GM21360 (cell line): ENCODE measurements around the gene DYNLT1.
"Not testable (repeated sequence)": the region's sequence is repeated elsewhere in the genome, so short reads cannot be mapped to it uniquely, and the experiment has no call there.

Source experiments
- ATAC-seq: cut with Tn5 transposase; IDR thresholded peaks from one replicate; pipeline ENCODE4 v1.9.1; 2021; ENCODE audit warnings: mild to moderate bottlenecking, moderate library complexity; ENCODE audit not compliant: unreplicated experiment

Gene DYNLT1

DNA sequence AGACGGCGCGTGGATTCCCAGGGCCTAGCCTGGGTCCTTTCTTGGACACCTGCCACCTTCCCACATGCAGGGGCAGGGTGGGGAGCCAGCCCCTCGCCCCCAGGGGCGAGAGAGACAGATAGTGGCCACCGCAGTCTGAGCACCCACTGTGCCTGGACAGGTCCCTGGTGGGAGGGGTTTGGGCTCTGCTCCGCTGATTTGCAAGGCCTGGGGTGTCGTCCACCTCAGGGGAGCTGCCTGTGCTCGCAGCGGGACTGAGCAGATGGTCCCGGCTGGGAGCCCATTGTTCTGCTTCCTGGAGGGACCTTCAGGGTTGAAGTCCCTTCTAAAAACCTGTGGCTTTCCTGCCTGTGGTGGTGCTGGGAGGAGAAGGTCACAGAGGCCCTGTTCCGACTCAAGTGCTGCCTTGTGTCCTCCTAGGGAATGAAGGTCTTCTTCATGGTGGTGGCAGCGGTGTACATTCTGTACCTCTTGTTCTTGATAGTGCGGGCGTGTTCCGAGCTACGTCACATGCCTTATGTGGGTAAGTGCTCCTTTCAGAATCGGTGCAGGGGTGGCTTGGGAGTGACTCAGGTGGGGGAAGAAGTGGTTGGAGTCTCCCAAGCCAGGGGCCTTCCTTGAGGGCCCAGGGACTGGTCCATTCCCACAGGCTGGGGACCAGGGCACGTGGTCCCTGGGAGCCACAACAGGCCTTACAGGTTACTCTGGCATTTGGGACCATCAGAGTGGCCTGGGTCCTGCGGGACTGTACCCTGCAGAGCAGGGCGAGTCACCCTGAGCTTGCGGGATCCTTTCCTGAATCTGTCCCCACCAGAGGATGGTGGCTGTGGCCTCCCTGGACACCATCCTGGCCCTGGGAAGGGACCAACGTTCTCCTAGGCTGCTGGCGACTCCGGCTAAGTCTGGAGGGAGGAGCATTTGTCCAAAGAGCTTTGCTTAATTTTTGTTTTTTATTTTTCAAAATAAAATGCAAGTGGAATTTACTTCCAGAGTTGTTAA lies 19.6 kb downstream of the DYNLT1 start:
- no peak for ATAC-seq

- ATAC-seq, result no peak
Measured at GRCh38 chr6:158622545-158623190, 21.9 kb downstream of the DYNLT1 start.

DNA sequence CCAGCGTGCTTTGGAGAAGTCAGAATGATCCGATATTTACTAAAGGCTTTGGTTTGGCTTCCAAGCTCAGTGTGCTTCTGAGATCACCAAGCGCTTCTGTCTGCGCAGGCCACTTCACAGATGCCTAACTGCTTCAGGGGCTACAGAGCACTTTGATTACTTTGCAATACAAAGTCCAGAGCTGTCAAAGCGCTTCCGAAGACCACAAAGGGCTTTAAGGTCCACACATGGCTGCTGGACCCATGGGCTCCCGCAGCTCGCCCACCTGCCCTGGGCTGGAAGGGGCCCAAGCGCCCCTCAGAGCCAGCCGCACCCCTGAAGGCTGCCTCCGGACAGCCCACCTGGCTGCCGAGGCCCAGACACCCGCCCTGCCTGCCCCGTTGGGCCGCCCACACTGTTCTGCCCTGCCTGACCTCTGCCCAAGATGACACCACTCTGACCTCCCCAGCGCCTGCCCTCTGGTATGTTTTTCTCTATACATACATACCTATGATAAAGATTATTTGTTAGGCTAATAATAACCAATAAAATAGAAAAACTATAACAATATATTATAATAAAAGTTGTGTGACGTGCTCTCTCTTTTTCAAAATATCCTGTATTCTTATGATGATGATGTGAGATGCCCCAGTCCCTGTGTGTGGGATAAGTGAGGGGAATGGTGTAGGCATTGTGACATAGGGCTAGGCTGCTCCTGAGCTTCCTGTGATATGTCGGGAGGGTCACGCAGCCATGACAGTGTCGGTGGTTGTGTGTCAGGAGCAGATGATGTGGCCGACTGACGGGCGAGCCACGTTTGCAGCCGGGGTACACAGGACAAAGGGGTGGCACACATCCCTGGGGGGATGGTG lies 22.6 kb downstream of the DYNLT1 start:
- no peak for ATAC-seq

DNA sequence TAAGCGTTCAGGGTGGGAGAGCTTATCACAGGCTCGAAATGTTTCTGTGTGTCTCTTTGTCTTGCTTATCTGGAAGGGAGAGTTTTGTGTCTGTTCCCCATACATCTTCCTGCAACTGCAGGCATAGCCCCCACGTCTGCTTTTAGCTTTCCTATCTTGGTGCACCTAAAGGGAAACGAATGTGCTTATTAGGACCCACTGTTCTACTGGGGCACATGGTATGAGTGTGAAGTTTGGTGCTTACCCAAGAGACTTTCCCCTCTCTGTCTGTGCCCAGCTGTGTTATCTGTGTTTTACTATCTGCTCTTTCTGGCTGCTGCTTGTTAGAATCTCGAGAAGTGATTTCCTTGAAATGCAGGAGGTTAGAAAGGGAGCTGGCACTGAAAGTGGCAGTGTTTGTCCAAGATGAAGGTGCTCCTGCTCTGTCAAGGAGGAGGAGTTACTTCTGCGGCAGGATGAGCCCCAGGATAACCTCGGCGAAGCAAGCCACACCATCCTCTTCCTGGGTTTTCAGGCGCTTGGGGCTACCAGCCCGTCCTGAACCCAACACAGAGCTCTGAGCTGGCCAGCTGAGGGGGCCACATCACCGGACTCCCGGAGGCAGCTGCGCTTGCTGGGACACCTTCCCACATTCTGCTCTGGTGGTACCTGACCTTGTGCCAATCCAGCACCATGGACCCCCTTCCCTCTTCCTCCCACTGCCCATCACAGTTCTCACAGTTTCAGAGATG lies 23.4 kb downstream of the DYNLT1 start:
- ATAC-seq, result no peak

DNA sequence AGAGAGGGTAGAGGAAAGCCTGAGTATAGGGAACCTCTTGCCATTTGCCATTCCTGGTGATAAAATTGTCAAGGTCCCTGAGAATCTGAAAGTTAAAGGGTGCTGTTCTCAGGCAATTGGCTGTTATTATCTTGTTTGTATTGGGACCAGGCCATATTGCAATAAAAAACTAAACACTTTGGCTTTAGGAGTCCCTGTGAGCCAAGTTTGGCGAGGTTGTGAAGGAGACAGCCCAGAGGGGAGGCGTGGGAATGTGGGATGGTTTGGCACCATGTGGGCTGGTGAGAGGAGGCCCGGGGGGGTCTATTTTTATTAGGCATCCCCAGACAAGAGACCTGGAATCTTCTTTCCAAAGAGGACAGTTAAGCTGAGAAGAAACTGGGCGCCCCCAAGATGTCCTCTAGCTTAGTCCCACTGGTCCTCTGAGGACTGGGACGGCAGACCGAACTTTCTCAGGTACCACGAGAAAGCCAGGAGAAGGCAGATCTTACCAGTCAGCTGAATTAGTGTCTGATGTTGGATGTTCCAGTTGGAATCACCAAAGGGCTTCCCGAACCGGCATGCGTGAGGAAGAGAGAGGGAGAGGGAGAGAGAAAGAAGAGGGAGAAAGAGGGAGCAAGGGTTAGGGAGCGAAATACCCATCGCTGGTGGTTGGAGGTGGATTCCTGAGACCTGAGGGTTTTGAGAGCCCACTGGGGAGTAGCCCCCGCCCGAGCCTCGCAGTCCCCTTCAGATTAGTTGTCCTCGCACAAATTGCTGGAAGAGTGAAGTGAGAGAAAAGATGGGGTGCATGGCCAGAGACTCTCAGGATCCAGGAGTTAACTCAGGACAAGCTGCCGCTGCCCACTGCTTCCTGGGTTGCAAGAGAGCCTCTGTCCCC lies 24.4 kb downstream of the DYNLT1 start:
- no peak for ATAC-seq

DNA sequence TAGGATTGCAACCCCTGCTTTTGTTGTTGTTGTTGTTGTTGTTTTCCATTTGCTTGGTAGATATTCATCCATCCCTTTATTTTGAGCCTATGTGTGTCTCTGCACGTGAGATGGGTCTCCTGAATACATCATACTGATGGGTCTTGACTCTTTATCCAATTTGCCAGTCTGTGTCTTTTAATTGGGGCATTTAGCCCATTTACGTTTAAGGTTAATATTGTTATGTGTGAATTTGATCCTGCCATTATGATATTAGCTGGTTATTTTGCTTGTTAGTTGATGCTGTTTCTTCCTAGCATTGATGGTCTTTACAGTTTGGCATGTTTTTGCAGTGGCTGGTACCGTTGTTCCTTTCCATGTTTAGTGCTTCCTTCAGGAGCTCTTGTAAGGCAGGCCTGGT lies 26.3 kb downstream of the DYNLT1 start:
- not testable (repeated sequence) for ATAC-seq

GRCh38 chr6:158614606-158615005 lies 29.9 kb downstream of the DYNLT1 start:
- ATAC-seq, result not testable (repeated sequence)

GRCh38 chr6:158611541-158612370 lies 32.8 kb downstream of the DYNLT1 start:
- no peak for ATAC-seq

- no peak for ATAC-seq
Measured at GRCh38 chr6:158611039-158611438, 33.5 kb downstream of the DYNLT1 start.

GRCh38 chr6:158610319-158610968 lies 34.1 kb downstream of the DYNLT1 start:
- ATAC-seq, result no peak

DNA sequence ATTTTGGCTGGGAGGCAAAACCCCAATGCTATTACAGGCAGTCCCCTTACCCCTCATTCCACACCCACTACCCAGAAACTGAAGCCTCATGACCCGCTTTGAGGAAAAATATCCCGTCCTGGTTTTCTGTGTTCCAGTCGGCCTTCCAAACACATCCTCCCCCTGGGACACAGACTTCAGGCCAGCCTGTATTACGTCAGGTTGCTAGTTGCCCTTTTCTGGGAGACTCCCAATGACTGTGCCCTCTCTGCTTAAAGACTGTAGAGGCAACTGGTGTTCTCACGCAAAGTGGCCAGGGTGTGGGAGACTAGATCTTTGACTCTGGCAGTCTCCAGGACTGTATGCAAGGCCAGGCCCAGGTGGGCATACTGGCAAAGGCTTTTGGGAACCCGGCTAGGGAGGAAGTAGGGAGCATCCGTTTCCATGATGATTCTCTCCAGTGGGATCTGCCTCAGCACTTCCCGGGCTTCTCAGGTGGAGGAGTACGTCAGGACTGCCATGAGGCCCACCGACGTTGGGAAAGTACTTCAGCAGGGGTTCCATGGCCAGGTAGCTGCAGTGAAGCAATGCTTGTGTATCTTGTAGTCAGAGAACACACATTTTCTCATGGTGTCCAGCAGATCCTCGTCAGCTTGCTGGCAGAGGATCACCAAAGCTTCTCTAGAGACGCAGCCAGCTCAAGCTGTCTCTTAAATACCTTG lies 34.9 kb downstream of the DYNLT1 start:
- no peak for ATAC-seq

- ATAC-seq, result no peak
Measured at GRCh38 chr6:158608221-158608620, 36.3 kb downstream of the DYNLT1 start.

DNA sequence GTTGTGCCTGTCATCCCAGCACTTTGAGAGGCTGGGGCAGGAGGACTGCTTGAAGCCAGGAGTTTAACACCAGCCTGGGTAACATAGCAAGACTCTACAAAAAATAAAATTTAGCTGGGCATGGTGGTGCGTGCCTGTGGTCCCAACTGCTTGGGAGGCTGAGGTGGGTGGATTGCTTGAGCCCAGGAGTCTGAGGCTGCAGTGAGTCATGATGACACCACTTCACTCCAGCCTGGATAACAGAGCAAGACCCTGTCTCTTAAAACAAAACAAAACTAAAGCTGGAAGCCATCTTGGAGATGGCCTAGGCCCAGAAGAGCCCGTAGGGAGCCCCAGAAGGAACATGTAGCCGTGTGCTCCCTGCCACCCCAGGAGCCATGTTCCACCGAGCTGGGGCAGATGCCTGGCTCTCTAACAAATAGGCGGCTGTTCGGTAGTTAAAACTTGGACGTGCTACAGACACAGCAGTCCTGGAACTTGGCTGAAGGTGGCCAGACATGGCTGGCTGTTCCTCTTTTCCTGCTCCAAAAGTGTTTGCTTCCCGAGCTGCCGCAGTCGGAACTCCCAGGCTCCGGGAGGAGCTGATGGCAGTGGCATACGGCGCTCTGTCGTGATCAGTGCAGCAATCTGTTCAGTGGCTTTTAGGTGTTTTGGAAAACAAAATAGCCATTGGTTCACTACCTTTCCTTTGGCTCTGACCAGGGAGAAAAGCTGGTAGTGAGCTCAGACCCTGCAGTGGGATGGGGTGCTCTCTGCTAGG lies 37.0 kb downstream of the DYNLT1 start:
- no peak for ATAC-seq

GRCh38 chr6:158606935-158607334 lies 37.6 kb downstream of the DYNLT1 start:
- ATAC-seq, result no peak

GRCh38 chr6:158606011-158606410 lies 38.5 kb downstream of the DYNLT1 start:
- not testable (repeated sequence) for ATAC-seq

DNA sequence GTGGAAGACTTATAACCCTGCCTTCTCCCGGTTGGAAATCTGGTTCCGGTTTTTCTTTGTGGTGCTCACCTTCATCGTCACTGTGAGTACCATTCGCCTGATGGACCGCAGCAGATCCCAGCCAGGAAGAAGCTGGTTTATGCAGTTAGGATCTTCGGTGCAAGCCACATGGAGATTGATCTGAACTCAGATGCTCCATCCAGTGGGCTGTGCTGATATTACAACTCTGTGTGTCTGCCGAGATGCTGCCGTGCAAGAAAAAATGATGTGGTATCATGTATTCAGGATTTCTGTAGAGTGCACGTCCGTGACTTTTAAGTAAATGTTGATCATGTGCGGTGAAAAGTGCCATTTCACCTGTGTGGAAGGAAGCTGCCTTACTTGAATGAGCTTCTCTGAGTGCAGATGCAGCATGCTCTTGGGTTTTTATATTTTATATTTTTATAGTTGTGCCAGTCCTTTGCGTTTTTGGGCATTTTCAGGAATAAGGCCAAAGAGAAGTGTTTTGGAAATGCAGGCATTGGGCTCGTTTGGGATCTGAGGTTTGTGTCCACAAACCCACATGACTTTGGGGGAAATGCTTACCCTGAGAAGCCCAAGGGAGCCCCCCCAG lies 39.2 kb downstream of the DYNLT1 start:
- ATAC-seq, result no peak
